Stimulated activated CD8-positive, alpha-beta memory T cell treated with anti-CD3 and anti-CD28 coated beads, Interleukin-7, amount 100 ng/mL, for 4 hours (primary cell): ENCODE measurements around the gene FLYWCH2.

Experiments
- DNase-seq, 2 donors: peaks; one replicate each; pipeline ENCODE4 v3.0.0-alpha.2; 2020; ENCODE audit warnings: low read depth in 2 of 2

Gene FLYWCH2

DNA sequence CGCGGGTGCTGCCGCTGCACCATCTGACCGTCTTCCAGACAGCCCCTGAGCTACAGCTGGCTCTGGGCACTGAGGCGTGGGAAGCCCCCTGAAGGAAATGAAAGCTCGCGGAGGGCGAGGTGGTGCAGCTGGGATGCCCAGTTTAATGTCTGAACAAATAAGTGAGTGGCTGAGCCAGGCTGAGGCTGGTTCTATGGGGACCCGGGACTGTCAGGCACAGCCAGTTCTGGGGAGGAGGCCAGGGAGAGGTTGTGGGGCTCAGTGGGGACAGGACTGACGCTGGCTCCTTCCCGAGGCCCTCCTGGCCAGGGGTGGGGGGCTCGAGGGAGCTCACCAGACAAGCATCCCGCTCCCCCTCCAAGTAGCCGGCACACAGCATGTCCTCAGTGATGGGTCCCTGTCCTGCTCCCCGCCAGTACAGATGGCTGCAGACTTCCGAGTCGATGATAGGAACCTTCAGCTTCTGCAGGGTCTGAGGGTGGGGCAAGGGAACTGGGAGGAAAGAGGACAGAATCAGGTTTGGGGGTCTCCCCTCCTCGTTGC lies 29.4 kb upstream of the FLYWCH2 start:
- no peak for DNase-seq

DNA sequence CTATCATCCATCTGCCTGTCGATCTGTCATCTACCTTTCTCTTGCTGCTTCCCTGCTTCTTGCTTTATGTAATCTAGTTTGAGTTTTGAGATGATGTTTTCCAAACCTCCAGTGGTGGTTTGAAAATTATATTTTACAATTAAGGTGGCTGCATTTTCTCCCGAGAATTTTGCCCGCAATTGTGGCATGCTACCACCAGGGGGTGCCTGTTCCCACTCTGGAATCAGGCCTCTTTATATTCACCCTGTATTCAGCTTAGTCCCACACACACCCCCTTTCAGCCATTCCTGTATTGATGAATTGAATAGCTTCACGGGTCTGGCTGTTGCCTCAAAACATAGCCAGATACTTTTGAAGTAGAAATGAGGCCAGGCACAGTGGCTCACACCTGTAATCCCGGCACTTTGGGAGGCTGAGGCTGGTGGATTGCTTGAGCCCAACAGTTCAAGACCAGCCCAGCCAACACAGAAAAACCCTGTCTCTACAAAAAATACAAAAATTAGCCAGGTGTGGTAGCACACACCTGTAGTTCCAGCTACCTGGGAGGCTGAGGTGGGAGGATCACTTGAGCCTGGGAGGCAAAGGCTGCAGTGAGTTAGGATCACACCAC lies 28.2 kb upstream of the FLYWCH2 start:
- DNase-seq, result no peak

DNA sequence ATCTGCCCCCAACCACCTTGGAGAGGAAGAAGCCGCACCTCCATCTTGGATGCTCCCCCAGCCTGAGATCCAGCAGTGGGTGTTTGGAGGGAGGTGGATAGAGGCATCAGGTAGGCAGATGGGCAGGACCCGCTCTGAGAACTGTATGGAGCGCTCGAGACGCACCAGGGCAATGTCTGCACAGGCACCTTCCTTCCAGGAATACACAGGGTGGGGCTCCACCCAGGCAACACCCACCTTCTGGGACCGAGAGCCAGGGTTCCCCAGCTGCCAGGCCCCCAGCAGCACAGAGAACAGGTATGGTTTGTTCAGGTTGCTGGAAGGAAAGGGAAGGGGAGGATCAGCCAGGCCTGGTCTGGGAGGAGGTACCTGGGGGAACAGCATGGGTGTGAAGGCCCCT lies 27.5 kb upstream of the FLYWCH2 start:
- DNase-seq, result no peak

DNA sequence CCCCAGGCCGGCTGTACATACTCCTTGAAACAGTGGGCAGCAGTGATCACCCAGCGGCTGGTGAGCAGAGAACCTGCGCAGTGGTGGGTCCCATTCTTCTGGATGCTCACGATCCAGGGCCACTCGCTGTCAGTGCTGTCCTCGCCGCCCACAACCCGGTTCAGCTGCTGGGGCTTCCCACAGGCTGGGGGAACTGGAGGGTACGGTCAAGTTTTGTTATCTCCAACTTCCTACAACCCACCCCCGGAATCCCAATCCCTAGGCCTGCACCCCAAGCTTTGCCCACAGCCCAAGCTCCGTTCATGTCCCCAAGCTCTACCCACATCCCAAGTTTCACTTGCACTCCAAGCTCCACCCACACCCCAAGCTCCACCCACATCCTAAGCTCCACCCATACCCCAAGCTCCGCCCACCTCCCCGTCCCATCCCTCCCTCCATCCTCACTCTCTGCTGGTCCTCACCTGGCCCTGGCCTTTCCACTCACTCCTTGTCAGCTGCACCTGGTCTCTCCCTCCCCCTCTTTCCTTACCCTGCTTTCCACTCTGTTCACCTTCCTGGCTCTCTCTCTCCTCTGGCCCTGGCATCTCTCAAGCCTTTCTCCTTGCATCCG lies 26.8 kb upstream of the FLYWCH2 start:
- DNase-seq, result no peak

DNA sequence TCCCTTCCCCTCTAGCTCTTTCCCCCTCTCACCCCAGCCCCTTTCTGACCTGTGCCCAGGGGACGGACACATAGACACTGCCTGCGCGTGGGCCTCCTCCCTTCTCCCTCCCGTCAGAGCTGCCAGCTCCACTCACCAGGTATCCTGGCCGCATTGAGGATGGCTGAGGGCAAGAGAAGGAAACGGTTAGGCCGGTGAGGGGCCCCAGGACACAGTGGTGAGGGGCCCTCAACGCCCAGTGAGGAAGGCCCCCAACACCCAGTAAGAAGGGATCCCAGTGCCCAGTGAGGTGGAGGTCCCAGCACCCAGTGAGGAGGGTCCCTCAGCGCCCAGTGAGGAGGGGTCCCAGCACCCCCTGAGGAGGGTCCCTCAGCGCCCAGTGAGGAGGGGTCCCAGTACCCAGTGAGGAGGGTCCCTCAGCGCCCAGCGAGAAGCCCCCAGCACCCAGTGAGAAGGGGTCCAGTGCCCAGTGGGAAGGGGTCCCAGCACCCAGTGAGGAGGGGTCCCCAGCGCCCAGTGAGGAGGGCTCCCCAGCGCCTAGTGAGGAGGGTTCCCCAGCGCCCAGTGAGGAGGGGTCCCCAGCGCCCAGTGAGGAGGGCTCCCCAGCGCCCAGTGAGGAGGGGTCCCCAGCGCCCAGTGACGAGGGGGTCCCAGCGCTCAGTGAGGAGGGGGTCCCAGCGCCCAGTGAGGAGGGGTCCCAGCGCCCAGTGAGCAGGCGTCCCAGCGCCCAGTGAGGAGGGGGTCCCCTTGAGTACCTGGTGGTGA lies 26.1 kb upstream of the FLYWCH2 start:
- no peak for DNase-seq

DNA sequence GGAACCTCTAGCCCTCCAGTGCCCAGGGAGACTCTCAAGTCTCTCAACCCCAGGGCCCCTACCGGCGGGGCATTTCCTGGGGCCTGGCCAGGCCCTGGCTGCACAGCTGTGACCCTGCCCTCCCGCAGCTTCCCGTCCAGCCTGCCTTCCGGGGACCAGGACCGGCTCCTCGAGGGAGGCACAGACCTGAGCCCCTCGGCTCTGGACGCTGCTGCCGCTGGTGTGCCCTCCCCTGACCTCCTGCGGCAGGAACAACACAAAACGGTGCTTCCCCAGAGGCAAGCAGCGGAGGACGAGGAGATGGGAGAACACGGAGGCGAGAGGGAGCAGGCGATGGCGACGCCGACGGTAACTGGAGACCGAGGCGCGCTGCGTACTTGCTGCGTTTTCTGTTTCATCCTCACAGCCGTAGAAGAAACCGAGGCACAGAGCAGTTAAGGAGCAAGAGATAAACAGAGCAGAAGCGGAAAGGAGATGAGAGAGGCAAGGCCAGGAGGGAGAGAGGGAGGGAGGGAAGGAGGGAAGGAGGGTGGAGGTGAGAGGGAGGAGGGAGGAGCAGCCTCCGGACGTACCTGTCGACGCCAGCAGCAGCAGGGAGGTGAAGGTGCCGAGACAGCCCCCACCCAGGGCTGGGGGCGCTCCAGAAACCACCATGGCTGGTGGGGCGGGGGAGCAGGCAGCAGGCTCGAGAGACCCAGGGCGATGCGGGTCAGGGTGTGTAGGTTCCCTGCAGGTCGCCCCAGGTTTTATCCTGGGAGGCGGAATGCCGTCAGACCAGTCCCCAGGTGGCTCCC lies 25.4 kb upstream of the FLYWCH2 start, which contains the start of gene PRSS22:
Gene PRSS22 (minus strand): TSS at position 720 of the 794 bp plus-strand sequence. CDS start 66 bp downstream, at position 654.
- DNase-seq, result no peak

DNA sequence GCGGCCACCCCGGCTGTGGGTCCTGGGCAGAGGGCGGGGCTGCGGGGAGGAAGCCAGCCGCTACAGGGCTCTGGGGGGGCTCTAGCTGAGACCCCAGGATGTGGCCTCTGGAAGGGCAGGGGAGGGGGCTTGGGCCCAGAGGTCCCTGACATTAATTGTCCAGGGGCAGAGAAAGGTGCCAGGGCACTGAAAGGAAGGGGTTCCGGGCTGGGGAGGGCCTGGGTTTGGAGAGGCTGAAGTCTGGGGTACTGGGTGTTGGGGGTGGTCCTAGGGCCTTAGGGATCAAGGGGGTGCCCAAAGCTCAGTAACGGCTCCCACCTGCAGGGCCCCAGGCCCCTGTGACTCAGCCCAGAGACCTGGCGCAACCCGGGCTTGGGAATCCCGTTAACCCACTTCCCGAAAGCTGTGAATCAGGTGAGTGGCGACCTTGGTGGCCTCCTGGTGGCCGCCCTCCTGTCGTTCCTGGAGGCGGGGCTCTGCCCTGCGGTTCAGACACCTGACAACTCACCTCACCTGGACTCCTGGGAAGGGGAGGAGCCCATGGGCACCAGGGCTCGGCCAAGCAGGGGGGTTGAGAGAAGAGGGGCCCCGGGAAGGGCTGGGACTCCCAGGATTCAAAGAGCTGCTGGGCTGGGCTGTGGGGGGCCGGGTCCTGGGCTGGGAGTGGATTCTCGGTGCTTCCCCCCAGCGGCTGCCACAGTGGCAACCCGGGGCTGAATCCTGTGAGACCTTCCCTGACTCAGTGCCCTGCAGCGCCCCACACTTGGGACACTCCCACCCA lies 24.6 kb upstream of the FLYWCH2 start:
- no peak for DNase-seq

DNA sequence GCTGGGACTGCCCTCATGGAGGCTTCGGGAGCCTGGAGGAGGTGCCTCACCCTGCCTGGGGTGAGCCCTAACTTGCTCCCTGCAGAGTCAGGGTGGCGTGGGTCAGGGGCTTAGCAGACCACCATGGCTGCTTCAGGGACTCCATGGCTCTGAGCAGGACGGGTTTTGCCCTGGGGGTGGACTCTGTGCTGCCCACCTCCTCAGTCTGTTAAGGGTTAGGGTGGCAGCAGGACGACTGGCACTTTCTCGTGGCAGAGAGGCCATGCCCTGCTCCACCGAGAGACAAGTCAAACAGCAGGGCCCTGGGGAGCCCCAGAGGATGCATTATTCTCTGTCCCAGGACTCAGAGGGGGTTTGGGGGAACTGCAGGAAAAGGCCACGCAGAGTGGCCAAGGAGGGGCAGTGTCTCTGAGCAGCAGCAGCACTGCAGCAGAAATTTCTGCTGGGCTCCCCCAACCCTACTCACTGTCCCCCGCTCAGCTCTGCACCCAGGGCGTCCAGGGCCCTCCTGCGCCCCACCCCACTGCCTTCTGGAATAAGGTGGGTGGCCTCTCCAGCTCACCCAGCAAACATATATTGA lies 23.2 kb upstream of the FLYWCH2 start:
- DNase-seq, result no peak

DNA sequence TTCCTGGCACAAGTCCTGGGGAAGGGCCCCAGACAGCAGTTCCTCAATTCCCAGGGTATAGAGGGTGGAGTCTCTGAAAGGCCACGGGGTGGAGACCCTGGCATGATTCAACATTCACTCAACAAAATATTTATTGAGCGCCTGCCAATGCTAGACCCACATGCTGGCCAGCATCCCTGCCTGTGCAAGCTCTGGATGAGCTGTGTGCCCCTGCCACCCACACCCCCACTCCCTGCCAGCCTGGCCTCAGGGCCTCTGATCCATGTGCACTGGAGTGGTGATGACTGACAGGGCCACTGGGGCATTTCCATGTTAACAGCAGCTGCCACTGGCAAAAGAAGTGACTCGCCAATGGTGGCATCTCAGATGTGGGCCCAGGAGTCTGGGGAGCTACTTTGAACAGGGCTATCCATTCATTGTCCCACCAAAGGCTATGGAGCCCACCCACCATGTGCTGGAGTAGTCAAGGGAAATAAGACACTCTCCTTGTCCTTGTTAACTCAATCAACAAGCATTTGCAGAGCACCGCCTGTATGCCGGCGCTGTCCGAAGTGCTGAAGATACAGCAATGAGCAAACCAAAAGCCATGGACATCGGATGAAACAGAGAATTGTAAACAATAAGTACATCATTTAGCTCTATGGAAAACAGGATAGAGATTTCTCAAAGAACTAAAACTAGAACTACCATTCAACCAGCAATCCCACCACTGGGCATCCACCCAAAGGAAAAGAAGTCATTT lies 22.0 kb upstream of the FLYWCH2 start:
- no peak for DNase-seq

DNA sequence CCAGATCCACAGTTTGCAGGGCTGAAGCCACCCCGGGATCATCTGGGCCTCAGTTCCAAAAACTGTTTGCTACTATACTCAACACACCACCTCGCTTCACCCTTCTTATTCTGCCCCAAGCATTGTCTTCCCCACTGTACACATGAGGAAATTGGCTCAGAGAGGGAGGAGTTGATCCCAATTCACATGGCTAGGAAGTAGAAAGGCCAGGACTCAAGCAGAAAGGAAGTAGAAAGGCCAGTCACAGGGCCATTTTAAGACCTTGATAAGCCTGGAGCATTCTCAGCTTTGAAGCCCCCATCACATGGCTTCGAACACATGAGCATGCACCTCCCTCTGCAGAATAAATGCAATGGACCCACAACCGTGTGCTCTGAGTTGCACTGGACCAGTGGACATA lies 17.4 kb upstream of the FLYWCH2 start:
- no peak for DNase-seq

DNA sequence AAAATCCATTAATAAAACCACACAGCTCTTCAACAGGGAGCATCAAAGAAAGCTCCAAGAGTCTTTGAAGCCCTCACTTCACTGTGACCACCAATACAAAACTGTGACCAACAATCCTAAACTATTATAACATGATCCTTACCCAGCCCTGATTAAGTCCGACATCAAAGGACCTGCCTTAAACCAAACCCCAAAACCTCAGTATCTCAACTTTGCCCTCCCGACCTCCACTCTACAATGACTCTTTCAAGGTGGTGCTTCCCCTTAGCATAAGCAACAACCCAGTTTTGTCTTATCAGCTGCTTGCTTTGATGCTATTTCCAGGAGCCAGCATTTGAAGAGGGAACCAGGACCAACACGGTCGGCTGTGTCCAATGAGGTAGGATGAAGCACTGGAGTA lies 16.6 kb upstream of the FLYWCH2 start:
- no peak for DNase-seq

DNA sequence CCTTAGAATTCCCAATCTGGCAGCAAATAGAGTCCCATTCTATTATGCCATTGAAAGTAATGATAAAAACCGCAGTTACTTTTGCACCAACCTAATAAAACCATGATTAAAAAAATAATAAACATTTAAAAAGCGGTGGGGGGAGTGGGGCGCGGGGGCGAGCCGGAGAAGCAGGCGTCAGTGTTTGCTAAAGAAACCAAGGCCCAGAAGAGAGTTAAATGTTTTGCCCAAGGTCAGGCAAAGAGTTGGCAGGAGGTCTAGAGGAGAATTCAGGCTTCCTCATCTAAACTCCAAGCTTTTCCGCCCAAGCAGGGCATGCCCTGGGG lies 15.4 kb upstream of the FLYWCH2 start:
- DNase-seq, result no peak

DNA sequence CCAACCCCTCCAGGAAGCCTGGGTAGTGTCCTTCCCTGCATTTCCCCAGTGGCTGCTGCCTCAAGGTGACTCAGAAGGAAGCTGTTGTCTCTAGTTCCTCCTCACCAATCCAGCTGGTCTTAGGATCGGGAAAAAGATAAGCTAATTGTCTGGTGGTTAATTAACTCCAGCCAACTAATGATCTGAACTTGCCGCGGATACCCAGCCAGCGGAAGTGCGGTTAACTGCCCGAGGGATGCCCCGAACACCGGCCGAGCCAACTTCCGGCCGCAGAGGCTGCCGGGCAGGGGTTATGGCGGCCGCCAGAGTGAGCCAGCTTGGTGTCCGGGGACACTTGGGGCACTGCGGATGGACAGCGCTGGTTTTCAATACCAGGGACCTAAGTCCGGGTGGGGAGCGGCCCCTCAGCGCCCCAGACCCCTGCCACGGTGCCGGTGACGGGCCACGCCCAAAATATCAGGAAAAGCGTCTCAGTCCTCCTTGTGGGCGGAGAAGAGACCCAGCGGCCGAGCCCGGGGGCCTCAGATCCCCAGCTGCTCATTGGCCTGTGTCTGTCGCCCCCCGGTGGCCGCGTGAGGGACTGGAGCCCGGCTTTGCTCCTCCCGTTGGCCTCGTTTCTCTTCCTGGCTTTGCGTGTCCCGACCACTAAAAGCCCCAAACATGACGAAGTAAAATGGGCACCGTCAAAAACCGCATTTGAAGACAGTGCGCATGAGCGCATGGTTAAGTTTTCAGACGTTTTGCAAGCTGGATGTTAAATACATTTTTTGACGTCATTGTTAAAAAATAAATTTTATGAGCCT lies 14.8 kb upstream of the FLYWCH2 start:
- peak; percentile 85 to 89 for DNase-seq

DNA sequence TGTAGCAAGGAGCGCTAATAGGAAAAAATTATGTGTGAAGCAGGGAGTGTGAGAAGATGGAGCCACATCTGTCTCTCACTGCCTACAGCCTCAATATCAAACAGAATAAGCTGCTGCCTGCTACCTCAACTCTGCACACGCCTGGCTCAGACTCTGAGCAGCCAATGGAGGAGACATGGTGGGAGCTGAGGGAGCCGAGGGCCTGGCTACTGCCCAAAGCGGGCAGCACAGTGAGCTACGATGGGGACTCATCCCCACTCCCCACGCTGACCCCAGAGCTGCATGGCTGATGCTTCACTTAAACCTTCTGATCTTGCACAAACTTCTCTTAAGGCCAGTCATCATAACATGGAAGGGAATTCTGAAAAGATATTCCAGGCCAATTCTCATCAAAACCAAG lies 11.1 kb upstream of the FLYWCH2 start:
- DNase-seq, result no peak

DNA sequence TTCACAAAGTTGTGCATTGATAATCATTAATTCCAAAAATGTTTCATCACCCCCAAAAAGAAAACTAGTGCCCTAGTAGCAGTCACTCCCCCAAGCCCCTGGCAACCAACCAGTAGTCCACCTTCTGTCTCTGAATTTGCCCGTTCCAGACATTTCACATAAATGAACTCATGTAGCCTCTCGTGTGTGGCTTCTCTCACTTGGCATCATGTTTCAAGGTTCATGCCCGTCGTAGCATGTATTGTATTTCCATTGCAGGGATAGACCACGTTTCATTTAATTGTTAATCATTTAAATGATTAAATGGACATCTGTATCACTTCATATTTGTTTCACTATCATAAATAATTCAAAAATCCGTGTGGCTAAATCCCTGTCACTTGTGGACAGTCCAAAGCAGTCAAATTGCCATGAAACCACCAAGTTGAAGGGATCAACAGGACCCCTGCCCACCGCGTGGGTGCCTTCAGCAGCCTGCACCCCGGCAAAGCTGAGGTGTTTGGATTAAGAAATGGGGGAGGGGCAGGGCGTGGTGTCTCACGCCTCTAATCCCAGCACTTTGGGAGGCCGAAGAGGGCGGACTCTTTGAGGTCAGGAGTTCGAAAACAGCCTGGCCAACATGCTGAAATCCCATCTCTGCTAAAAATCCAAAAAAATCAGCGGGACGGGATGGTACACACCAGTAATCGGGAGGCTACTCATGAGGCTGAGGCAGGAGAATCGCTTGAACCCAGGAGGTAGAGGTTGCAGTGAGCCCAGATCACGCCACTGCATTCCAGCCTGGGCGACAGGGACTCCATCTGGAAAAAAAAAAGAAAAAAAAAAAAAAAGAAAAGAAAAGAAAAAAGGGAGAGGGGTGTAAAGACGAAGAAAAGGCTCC lies 8.7 kb upstream of the FLYWCH2 start:
- DNase-seq, result no peak

DNA sequence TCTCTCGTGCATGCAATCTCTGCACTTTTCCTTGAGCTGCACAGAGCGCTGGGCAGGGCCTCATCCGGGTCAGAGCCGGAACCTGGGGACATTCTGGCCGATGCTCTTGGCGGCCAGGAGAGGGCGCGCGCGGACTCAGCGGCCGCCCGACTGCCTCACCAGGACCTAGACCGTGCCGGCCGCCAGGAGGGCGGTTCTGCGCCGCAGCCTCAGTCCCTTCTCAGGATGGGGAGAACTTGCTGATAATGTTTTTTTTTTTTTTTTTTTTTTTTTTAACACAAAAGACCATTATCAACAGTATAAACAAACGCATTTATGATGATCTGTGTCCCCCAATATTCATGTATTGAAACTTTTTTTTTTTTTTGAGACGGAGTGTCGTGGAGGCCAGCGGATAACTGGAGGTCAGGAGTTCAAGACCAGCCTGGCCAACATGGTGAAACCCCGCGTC lies 8.1 kb upstream of the FLYWCH2 start:
- peak; percentile 25 to 56 for DNase-seq

DNA sequence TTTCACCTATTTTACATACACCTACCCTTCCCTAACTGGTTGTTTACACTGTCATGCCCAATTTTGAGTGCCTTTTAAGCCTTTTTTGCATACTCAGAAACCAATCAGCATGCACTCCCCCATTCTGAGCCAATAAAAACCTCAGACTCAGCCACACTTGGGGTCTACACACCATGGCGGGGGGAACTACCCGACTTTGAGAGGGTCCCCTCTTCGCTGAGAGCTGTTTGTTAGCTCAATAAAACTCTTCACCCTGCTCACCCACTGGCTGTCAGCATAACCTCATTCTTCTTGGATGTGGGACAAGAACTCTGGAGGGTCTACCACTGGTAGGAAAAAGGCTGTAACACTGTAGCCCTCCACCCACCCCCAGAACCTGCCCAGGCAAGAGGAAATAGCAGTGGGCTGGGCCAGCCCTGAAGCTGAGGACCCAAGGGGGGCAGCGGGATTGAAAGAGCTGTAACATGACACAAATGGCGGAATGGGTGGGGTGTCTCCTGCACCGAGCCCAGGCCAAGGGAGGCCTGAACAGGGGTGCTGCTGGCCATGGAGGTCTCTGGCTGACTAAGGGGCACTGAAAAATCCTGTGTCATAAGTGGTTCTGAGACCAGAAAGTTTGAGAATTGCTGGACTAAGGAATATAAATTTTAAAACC lies 3.0 kb upstream of the FLYWCH2 start:
- no peak for DNase-seq
